IgD-negative memory B cell (primary cell): Measurements from ENCODE around the gene SYNC. TPM values are rescaled to one million over a fixed set of nuclear protein-coding genes. Genes with fewer than 3 reads are reported as not detected.
"Not testable (repeated sequence)": the region's sequence is repeated elsewhere in the genome, so short reads cannot be mapped to it uniquely, and the experiment has no call there.

Source experiments
- H3K27ac Mint-ChIP-seq, 3 donors: one replicate each; pipeline ENCODE4 v1.8.0; 2020 to 2022; ENCODE audit warnings: mild to moderate bottlenecking in 3 of 3, mixed read lengths in 3 of 3, moderate library complexity in 1 of 3
- H3K27me3 Mint-ChIP-seq: one replicate; pipeline ENCODE4 v1.8.0; 2021; ENCODE audit warnings: mixed read lengths
- H3K36me3 Mint-ChIP-seq: one replicate; pipeline ENCODE4 v1.8.0; 2020; ENCODE audit warnings: mild to moderate bottlenecking, mixed read lengths
- H3K4me1 Mint-ChIP-seq, 3 donors: one replicate each; pipeline ENCODE4 v1.8.0; 2020 to 2022; ENCODE audit warnings: mixed read lengths in 3 of 3, mild to moderate bottlenecking in 1 of 3
- H3K4me3 Mint-ChIP-seq, 4 donors: one replicate each; pipeline ENCODE4 v1.8.0; 2020 to 2022; ENCODE audit warnings: mild to moderate bottlenecking in 4 of 4, mixed read lengths in 4 of 4, moderate library complexity in 3 of 4
- H3K9me3 Mint-ChIP-seq, 3 donors: one replicate each; pipeline ENCODE4 v1.8.0; 2020 to 2021; ENCODE audit warnings: mixed read lengths in 3 of 3, mild to moderate bottlenecking in 1 of 3
- polyA plus RNA-seq: library from polyadenylated mRNA; unstranded; fragments of 300-500 nt; fragmentation: Illumina TruSeq; gene quantifications from one replicate; pipeline ENCODE4 v1.2.3, GENCODE V29; 2021

SYNC gene
- polyA plus RNA-seq, 1 donor from 2014 or later = not detected

DNA sequence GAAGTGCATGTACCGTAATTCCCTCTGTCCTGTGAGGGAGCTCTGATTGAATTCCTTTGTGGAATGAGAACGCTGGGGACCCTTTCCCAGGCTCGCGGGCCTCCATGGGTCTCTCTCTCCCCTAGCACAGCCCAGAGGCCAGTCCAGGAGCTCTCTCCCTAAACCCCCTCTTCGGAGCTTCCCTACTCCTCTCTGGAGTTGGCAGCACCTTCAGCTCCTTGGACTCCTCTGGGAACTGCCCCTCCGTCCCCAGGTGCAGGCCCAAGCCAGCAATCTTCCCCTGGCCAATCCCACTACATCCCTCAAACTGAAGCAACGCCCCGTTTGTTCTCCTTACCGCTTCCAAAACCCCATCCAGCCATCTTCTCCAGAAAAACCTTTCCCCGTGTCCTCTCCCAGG, 10.5 kb upstream of the SYNC start:
- peak overlapping the region in 2 of 4 donors; percentile 73 to 79 for H3K4me3 Mint-ChIP-seq

DNA sequence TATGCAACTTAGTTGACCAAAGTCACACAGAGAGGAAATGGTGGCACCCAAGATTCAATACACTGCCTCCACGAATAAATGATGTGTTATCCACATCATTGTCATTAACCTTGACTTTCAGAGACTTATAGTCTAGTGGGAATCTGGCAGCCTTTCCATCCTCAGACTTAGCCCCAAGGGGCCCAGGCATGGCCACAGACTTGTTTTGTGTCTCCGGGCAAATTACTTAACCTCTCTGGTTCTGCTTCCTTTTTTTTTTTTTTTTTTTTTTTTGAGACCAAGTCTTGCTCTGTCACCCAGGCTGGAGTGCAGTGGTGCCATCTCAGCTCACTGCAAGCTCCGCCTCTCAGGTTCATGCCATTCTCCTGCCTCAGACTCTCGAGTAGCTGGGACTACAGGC, 8.7 kb upstream of the SYNC start:
- peak overlapping the region in 1 of 3 donors; percentile 61 for H3K27ac Mint-ChIP-seq
- H3K36me3 Mint-ChIP-seq, H3K9me3 Mint-ChIP-seq, H3K27me3 Mint-ChIP-seq, H3K4me1 Mint-ChIP-seq: not testable (repeated sequence)
- peak overlapping the region in 1 of 4 donors; percentile 66 for H3K4me3 Mint-ChIP-seq

More for the DNA sequence above, 10.5 kb upstream of the SYNC start:
- peaks cover 4% of the 10 kb centered on the region for H3K27me3 Mint-ChIP-seq
- H3K4me1 Mint-ChIP-seq = peaks cover 0 to 6% (median 3%) of the 10 kb centered on the region in 3 donors
- peak overlapping the region in 1 of 3 donors; percentile 74 for H3K27ac Mint-ChIP-seq
- no peaks in the 10 kb centered on the region for H3K9me3 Mint-ChIP-seq
- no peaks in the 10 kb centered on the region for H3K36me3 Mint-ChIP-seq

DNA sequence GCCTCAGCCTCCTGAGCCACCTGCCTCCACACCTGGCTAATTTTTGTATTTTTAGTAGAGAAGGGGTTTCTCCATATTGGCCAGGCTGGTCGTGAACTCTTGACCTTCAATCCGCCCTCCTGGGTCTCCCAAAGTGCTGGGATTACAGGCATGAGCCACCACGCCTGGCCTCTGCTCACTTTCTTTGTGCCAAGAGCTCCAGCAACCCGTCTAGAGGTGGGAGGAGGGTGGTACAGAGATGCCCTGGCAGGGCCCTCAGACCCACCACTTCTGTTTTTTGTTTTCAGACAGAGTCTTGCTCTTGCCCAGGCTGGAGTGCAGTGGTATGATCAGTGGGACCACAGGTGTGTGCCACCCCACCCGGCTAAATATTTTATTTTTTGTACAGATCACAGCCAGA, 6.9 kb upstream of the SYNC start:
- H3K36me3 Mint-ChIP-seq = peaks cover 2% of the 10 kb centered on the region
- H3K9me3 Mint-ChIP-seq = peaks cover 0 to 2% (median 0%) of the 10 kb centered on the region in 3 donors
- peaks cover 0 to 4% (median 0%) of the 10 kb centered on the region in 3 donors for H3K4me1 Mint-ChIP-seq
- H3K27me3 Mint-ChIP-seq = peaks cover 10% of the 10 kb centered on the region
- no peak overlapping the region for H3K27ac Mint-ChIP-seq
- no peak overlapping the region for H3K4me3 Mint-ChIP-seq

DNA sequence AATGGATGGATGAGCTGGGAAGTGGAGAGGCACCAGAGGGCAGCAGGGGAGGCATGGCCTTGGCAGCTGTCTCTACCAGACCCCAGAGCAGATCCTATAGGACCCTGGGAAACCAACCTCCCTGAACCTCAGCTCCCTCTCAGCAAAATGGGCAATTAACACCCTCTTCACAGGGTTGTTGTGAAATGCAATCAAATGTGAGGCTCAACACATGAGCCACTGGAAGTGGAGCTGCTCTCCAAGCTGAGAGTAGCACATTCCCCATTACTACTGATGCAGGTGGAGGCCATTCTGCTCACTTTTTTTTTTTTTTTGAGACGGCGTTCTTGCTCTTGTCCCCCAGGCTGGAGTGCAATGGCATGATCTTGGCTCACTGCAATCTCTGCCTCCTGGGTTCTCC, 6.5 kb upstream of the SYNC start:
- Mint-ChIP-seq H3K9me3 (peaks cover 0 to 2% (median 0%) of the 10 kb centered on the region in 3 donors), H3K27ac (no peak overlapping the region), H3K4me3 (peak overlapping the region in 1 of 4 donors; percentile 38), H3K27me3 (peaks cover 14% of the 10 kb centered on the region), H3K36me3 (peaks cover 4% of the 10 kb centered on the region), H3K4me1 (peaks cover 0 to 4% (median 0%) of the 10 kb centered on the region in 3 donors)

DNA sequence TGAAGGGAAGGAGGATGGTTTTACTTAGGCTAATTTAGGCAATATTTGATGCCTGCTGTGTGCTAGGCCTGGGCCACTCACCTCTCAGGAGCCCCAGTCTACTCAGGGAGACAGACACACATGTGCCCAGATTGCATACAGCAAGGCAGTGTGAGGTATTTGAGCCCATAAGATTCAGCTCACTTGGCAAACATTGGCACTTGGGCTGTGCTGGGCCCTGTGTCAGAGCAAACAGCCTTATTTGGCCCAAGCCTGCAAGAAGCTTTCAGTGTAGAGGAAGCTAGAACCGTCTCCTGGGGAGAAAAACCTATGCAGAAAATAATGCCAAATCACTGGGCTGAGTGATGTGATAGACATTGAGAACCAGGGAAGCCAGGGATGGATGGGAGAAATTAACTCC, 3.9 kb upstream of the SYNC start:
- H3K4me1 Mint-ChIP-seq = peaks cover 5 to 11% (median 5%) of the 10 kb centered on the region in 3 donors
- H3K4me3 Mint-ChIP-seq = no peak overlapping the region
- no peak overlapping the region for H3K27ac Mint-ChIP-seq
- peaks cover 0 to 2% (median 0%) of the 10 kb centered on the region in 3 donors for H3K9me3 Mint-ChIP-seq
- H3K36me3 Mint-ChIP-seq = peaks cover 4% of the 10 kb centered on the region
- H3K27me3 Mint-ChIP-seq = peaks cover 26% of the 10 kb centered on the region

DNA sequence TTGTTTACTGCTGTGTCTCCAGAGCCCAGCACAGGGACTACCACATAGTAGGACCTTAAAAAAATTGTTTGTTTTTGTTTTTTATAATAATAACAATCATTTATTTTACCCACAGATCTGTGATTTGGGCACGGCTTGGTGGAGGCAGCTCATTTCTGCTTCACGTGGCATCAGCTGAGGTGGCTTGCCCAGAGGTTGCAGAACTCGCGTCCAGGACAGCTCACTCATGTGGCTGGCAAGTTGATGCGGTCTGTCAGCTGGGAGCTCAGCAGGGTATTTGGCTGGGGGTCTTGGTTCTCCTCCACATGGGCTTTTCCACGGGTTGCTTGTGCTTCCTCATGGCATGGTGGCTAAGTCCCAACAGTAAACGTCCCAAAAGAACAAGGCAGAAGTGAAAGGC, 2.9 kb upstream of the SYNC start:
- peaks cover 26% of the 10 kb centered on the region for H3K27me3 Mint-ChIP-seq
- no peak overlapping the region for H3K4me3 Mint-ChIP-seq
- H3K9me3 Mint-ChIP-seq = peaks cover 0 to 2% (median 0%) of the 10 kb centered on the region in 3 donors
- no peak overlapping the region for H3K27ac Mint-ChIP-seq
- peaks cover 5 to 11% (median 5%) of the 10 kb centered on the region in 3 donors for H3K4me1 Mint-ChIP-seq
- H3K36me3 Mint-ChIP-seq = peaks cover 4% of the 10 kb centered on the region

DNA sequence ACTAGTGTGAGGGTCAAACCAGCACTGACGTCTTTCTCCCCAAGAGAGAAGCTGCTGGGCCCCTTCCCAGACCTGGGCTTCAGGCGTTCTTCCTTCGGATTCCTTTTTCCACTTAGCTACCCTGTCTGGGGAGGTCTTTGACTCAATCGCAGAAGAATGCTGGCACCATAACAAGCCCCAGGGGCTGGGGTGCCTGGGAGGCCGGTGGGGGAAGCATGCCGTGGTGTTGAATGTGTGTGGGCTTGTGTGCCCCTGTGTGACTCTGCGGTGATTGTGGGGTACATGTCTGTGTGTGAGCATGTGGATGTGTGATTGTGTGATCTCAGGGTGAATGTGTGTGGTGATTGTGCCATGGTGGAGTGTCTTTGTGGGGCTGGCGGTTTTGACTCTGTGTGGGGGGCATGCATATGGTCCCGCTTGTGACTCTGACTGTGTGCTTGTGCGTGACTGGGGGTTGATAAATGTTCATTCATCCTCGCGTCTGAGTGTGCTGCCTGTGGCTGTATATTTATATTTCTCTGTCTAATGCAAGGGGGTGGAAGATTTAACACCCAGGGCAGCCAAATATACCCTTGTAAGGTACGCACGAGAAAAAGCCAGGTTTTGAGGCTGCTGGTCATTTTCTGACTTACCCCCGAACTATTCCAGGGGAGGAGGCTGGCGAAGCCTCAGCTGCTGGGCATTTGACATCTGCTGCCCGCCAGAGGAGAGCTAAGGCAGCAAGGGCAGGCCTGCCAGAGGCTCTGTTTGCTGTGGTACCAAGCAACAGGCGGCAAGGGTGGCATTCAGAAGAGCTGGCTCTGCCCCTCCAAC, 1.1 kb upstream of the SYNC start:
- Mint-ChIP-seq H3K27ac (peak overlapping the region in 1 of 3 donors; percentile 28), H3K36me3 (peaks cover 4% of the 10 kb centered on the region), H3K9me3 (peaks cover 0 to 2% (median 0%) of the 10 kb centered on the region in 3 donors), H3K27me3 (peaks cover 26% of the 10 kb centered on the region), H3K4me3 (peak overlapping the region; percentile 2 to 78 (median 68)), H3K4me1 (peaks cover 5 to 14% (median 10%) of the 10 kb centered on the region in 3 donors)

DNA sequence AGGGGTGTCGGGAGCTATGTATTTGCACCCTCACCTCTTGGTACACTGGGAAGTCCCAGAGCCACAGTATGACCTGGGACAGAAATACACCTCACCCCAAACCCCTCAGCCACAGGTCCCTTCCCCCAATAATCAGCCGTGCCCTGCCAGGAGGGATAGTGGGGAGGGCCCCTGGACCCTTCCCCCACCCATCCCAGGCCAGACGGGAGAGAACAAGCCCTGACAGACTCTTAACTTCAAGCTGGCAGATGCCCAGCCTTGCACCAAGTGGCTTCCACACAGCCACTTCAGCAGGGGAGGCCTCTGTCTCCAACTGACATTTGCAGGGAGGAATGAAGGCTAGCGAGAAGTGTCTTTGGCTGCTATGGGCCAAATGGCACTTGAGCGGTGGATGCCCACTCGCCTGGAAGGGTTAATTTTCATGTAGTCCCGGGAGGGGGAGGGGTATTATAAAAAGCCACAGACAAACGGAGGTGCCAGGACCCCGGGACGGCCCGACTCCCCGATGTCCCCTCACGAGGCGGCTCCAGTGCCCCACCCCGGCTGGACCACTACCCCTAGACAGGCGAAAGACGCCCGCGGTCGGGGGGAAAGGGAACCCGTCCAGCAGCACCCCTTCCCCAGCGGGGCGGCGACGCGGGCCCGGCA, 495 bp downstream of the SYNC start:
- Mint-ChIP-seq H3K27me3 (peaks cover 26% of the 10 kb centered on the region), H3K27ac (peak overlapping the region in 1 of 3 donors; percentile 53), H3K9me3 (no peaks in the 10 kb centered on the region), H3K36me3 (peaks cover 4% of the 10 kb centered on the region), H3K4me1 (peaks cover 10 to 19% (median 14%) of the 10 kb centered on the region in 3 donors), H3K4me3 (peak overlapping the region; percentile 64 to 83 (median 77))

DNA sequence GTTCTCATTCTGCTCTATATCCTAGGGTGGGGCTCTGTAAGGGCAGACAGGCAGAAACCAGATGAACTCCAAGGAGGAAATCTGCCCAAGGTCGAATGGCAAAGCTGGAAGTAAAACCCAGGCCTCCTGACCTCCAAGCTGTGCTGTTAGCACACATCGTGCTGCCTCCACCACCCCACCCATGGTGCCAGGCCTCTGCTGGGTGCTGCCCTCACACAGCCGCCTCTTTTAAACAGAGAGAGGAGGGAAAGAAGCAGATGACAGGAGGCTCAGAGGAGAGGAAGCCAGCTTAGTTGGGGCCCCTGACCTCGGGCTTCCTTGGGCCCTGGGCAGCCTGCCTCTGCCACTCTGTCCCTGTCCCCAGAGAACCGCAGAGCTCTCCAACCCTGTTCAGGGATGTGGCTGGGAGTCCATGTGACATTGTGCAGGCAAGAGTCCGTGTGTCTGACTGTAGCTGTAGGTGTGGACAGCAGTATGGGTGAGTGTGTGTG, 1.1 kb downstream of the SYNC start:
- Mint-ChIP-seq H3K27ac (peak overlapping the region in 1 of 3 donors; percentile 53), H3K27me3 (peaks cover 24% of the 10 kb centered on the region), H3K36me3 (peaks cover 4% of the 10 kb centered on the region), H3K9me3 (no peaks in the 10 kb centered on the region), H3K4me3 (peak overlapping the region in 3 of 4 donors; percentile 64 to 81 (median 73)), H3K4me1 (peaks cover 10 to 19% (median 14%) of the 10 kb centered on the region in 3 donors)

DNA sequence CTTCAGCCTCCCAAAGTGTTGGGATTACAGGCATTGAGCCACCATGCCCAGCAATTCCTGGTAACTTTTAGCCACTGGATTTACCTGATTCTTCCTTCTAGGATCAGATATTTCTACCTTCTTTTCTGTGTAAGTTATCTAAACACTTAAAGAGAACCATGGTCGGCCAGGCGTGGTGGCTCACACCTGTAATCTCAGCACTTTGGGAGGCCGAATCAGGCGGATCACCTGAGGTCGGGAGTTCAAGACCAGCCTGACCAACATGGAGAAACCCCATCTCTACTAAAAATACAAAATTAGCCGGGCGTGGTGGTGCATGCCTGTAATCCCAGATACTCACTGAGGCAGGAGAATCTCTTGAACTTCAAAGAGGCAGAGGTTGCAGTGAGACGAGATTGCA, 5.6 kb downstream of the SYNC start:
- H3K27me3 Mint-ChIP-seq, H3K27ac Mint-ChIP-seq, H3K36me3 Mint-ChIP-seq, H3K4me3 Mint-ChIP-seq, H3K9me3 Mint-ChIP-seq: not testable (repeated sequence)
- H3K4me1 Mint-ChIP-seq = peaks cover 10 to 12% (median 11%) of the 10 kb centered on the region in 3 donors

DNA sequence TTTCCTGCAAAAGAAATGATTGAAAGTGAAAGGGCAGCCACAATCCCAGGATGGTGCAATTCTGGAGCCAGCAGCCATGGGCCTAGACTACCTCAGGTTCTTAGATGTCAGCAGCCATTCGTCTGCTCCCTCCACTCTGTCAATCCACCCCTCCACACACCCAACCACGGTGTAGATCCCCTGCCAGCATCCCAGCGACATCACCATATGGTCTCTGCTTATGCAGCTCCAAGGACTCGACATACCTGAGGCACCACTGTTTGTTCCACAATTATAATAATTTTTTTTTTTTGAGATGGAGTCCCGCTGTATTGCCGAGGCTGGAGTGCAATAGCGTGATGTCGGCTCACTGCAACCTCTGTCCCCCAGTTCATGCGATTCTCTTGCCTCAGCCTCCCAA, 6.5 kb downstream of the SYNC start:
- H3K27me3 Mint-ChIP-seq = no peaks in the 10 kb centered on the region
- peaks cover 7 to 9% (median 9%) of the 10 kb centered on the region in 3 donors for H3K4me1 Mint-ChIP-seq
- no peak overlapping the region for H3K4me3 Mint-ChIP-seq
- H3K36me3 Mint-ChIP-seq = no peaks in the 10 kb centered on the region
- no peak overlapping the region for H3K27ac Mint-ChIP-seq
- no peaks in the 10 kb centered on the region for H3K9me3 Mint-ChIP-seq

DNA sequence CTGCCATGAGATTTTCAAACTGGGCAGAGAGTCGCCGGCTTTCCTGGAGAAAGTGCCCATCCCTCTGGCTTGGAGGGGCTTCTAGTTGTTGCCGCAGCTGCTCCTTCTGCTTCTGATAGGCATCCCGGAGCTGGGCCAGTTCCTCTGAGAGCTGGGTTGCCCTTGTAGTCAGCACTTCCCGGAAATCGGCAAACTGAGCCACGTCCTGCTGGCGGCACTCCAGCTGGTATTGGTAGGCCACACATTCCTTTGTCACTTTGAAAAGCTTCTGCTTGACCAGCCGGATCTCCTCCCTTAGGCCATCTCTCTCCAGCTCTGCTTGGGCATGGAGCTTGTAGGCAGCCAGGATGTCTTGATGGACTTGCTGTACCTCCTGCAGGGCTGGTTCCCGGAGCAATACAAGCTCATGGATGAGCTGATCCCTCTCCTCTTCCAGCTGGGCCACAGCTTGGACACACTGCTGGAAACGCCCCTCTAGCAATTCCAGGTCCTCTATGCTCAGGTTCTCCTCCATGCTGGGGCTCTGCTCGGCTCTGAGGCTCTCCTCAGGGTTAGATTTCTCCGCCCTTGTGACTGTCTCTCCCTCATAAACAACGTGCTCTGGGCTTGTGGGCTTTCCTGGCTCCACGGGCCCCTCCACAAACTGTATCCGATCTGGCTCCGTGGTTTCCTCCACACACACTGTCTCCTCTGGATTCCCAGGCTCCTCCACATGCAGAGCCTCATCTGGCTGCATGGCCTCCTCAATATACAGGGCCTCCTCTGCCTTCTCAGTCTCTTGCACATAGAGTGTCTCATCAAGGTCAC, 7.3 kb downstream of the SYNC start:
- Mint-ChIP-seq H3K27me3 (no peaks in the 10 kb centered on the region), H3K9me3 (no peaks in the 10 kb centered on the region), H3K36me3 (no peaks in the 10 kb centered on the region), H3K4me1 (peaks cover 7 to 9% (median 9%) of the 10 kb centered on the region in 3 donors), H3K27ac (no peak overlapping the region), H3K4me3 (no peak overlapping the region)

DNA sequence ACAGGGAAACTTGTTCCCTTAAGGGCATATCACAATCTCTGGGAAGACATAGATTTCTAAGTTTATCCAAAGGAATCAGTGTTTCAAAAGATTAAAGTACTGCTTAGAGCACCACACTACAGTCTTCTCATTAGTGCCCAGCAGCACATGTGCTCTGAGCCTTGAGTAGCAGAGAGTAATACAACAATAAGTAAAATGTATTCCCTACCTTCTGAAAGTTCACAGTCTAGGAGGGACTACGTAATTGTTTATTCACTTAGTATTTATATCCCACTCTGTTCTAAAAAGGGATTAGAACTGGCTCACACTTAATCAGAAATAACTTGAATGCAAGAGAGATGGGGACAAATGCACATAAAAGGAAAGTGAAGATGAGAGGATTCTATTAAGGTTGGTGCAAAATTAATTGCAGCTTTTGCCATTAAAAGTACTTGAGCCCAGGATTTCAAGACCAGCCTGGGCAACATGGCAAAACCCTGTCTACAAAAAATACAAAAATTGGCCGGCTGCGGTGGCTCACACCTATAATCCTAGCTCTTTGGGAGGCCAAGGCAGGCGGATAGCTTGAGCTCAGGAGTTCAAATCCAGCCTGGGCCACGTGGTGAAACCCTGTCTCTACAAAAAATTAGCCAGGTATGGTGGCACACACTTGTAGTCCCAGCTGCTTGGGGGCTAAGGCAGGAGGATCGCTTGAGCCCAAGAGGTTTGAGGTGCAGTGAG, 9.0 kb downstream of the SYNC start:
- Mint-ChIP-seq H3K36me3 (no peaks in the 10 kb centered on the region), H3K4me3 (no peak overlapping the region), H3K4me1 (peaks cover 3 to 7% (median 5%) of the 10 kb centered on the region in 3 donors), H3K9me3 (no peaks in the 10 kb centered on the region), H3K27me3 (no peaks in the 10 kb centered on the region), H3K27ac (no peak overlapping the region)

DNA sequence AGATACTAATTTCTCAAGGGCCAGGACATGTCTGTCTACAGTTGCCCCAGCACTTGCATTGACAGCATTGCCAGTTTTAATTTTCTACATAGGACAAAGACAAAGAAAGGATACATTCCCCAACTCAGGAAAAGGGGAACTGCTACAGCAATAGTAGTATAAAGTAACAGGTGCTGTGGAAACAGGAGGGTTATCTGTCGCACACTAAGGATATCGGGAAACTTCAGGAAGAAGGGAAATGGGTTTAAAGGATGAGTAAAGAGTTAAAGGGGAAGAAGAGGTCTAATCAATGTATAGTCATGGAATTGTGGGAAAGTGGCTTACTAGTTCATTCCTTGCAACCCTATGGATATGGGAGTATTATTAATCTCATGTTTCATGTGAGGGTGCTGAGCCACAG, 16.2 kb downstream of the SYNC start:
- H3K36me3 Mint-ChIP-seq = peaks cover 5% of the 10 kb centered on the region
- H3K4me1 Mint-ChIP-seq = no peaks in the 10 kb centered on the region
- H3K9me3 Mint-ChIP-seq = no peaks in the 10 kb centered on the region
- no peaks in the 10 kb centered on the region for H3K27me3 Mint-ChIP-seq
- H3K27ac Mint-ChIP-seq = no peak overlapping the region
- H3K4me3 Mint-ChIP-seq = no peak overlapping the region
